COLO668 (cell line): ENCODE data around the gene SDHA.
"Not testable (repeated sequence)": the region's sequence is repeated elsewhere in the genome, so short reads cannot be mapped to it uniquely, and the experiment has no call there.

Experiments
- DNase-seq: peaks from one replicate; lab custom pipeline; 2025; ENCODE audit not compliant: unreplicated experiment; lab: John Stamatoyannopoulos, UW

SDHA gene

GRCh38 chr5:251975-252374 lies 33.9 kb downstream of the SDHA start:
- DNase-seq, result not testable (repeated sequence)

GRCh38 chr5:252546-252945 lies 34.4 kb downstream of the SDHA start:
- DNase-seq, result no peak

- DNase-seq, result not testable (repeated sequence)
Observed at GRCh38 chr5:254322-254721, 36.2 kb downstream of the SDHA start.

- not testable (repeated sequence) for DNase-seq
Observed at GRCh38 chr5:255116-255515, 37.0 kb downstream of the SDHA start.

- not testable (repeated sequence) for DNase-seq
Observed at GRCh38 chr5:256347-256746, 38.2 kb downstream of the SDHA start.

- no peak for DNase-seq
Observed at GRCh38 chr5:257148-257547, 39.0 kb downstream of the SDHA start.

GRCh38 chr5:263275-263974 lies 45.3 kb downstream of the SDHA start:
- not testable (repeated sequence) for DNase-seq

- no peak for DNase-seq
Observed at GRCh38 chr5:264338-264737, 46.2 kb downstream of the SDHA start.

GRCh38 chr5:266311-267026 lies 48.3 kb downstream of the SDHA start:
- DNase-seq, result not testable (repeated sequence)

GRCh38 chr5:267716-268115 lies 49.6 kb downstream of the SDHA start:
- DNase-seq, result no peak

GRCh38 chr5:270340-270739 lies 52.2 kb downstream of the SDHA start:
- no peak for DNase-seq

- not testable (repeated sequence) for DNase-seq
Observed at GRCh38 chr5:271828-272167, 53.7 kb downstream of the SDHA start.

- DNase-seq, result not testable (repeated sequence)
Observed at GRCh38 chr5:273091-273490, 55.0 kb downstream of the SDHA start.

- DNase-seq, result not testable (repeated sequence)
Observed at GRCh38 chr5:273491-273890, 55.4 kb downstream of the SDHA start.

GRCh38 chr5:274346-274745 lies 56.2 kb downstream of the SDHA start:
- not testable (repeated sequence) for DNase-seq

- DNase-seq, result no peak
Observed at GRCh38 chr5:278646-279045, 60.5 kb downstream of the SDHA start.

- DNase-seq, result not testable (repeated sequence)
Observed at GRCh38 chr5:279051-279665, 61.0 kb downstream of the SDHA start.

GRCh38 chr5:285991-286557 lies 68.0 kb downstream of the SDHA start:
- no peak for DNase-seq

GRCh38 chr5:290200-290599 lies 72.1 kb downstream of the SDHA start:
- not testable (repeated sequence) for DNase-seq

GRCh38 chr5:291345-291744 lies 73.2 kb downstream of the SDHA start:
- not testable (repeated sequence) for DNase-seq

- not testable (repeated sequence) for DNase-seq
Observed at GRCh38 chr5:294788-295187, 76.7 kb downstream of the SDHA start.

- peak; percentile 29 for DNase-seq
Observed at GRCh38 chr5:296207-296606, 78.1 kb downstream of the SDHA start.
